HPDE6-E6E7 (cell line): Measurements from ENCODE around the gene SPEG.

Experiments
- DNase-seq: peaks from one replicate; pipeline ENCODE4 v3.0.0; 2011; ENCODE audit warnings: missing footprints; ENCODE audit errors: extremely low spot score

SPEG gene

GRCh38 chr2:219547621-219548020, 113.0 kb downstream of the SPEG start:
- no peak for DNase-seq
